ENCODE data around the gene TSHZ1. TPM values are rescaled to one million over a fixed set of nuclear protein-coding genes. Genes with fewer than 3 reads are reported as not detected.

Gene TSHZ1
- total and polyA plus RNA-seq, 2 of the 8 experiments (the other 6 are each of a cell fraction or from before 2014, with no cell fraction given), result 0.03 to 0.32 TPM

DNA sequence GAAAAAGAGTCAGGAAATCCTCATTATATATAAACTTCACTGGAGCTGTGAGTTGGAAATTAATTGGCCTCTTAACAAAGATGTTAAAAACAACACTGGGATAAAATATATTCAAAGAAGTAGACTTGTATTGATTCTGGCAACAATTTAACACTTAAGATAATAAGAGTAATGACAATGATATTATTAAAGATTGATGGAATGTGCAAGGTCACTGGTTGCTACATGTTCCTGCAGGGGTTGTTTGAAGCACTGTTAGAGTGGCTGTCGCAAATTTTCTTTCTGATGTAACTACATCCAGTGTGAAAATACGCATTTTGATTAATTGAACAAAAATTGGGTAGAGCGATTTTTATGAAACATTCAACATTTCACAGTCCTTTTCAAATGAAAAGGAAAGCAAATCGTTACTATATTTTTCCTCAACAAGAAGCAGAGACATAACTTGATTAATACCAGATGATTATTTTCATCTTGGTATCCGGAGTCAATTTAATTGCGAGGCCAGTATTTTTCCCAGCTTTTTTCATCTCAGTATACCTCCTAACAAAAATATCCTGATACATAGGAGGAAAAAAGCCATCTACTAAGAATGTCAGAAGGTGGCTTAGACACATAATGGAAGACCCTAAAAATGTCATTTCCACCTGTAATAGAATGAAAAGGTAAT, 7.8 kb upstream of the TSHZ1 start (continued):
- TF ChIP-seq CHD7 (IDR thresholded peaks at IDR 0.05; ENCODE audit: insufficient replicate concordance, low read length), result no peak
- no peak for TF ChIP-seq JUN (IDR thresholded peaks at IDR 0.05; ENCODE audit: low read depth, low read length)
- no peak for TF ChIP-seq CTBP2 (IDR thresholded peaks at IDR 0.05; ENCODE audit: borderline replicate concordance, insufficient read depth, insufficient read length, low read length)
